Measurements from ENCODE around the gene TOR3A. TPM values are rescaled to one million over a fixed set of nuclear protein-coding genes. Genes with fewer than 3 reads are reported as not detected.
A peak's percentile ranks its signal among the peaks of the same experiment; 100 is the strongest.

The TOR3A gene
- total and polyA plus RNA-seq, 2 of the 13 experiments (the other 11 are each of a cell fraction or from before 2014, with no cell fraction given): 14.7 to 28.4 TPM

GRCh38 chr1:179081687-179082332 lies at the start of gene TOR3A (continued):
- TF ChIP-seq ZNF543 (CRISPR knock-in tag; IDR thresholded peaks at IDR 0.05) (no peak; the same call in 1 of the 2 replicates), ZMAT3 (CRISPR knock-in tag; conservative IDR thresholded peaks at IDR 0.05) (peak; percentile 56; the same call in 1 of the 2 replicates), KLF11 (CRISPR knock-in tag; IDR thresholded peaks at IDR 0.05) (no peak), ZNF609 (CRISPR knock-in tag; IDR thresholded peaks at IDR 0.05; ENCODE audit: borderline replicate concordance) (0 out of 2 replicates have a peak, but pooled peaks have one; percentile 32), PCBP2 (optimal IDR thresholded peaks at IDR 0.05; ENCODE audit: low read depth, low read length, poor library complexity, severe bottlenecking) (no peak), WIZ (CRISPR knock-in tag; IDR thresholded peaks at IDR 0.05) (no peak), BRD4 (CRISPR knock-in tag; IDR thresholded peaks at IDR 0.05) (peak; percentile 83), MTERF4 (CRISPR knock-in tag; IDR thresholded peaks at IDR 0.05) (peak; percentile 82), ZFP36 (IDR thresholded peaks at IDR 0.05; ENCODE audit: borderline replicate concordance, low read depth, low read length, partially characterized antibody) (no peak), TAF15 (IDR thresholded peaks at IDR 0.05; ENCODE audit: low read depth, low read length, poor library complexity, severe bottlenecking) (no peak), PTBP1 (IDR thresholded peaks at IDR 0.05; ENCODE audit: low read depth, low read length, poor library complexity, severe bottlenecking) (no peak), ZSCAN12 (CRISPR knock-in tag; IDR thresholded peaks at IDR 0.05) (0 out of 2 replicates have a peak, but pooled peaks have one; percentile 39), CTCF (CRISPR knock-in tag; IDR thresholded peaks at IDR 0.05) (no peak), DR1 (CRISPR knock-in tag; IDR thresholded peaks at IDR 0.05) (peak; percentile 90), ELF1 (CRISPR knock-in tag; IDR thresholded peaks at IDR 0.05) (peak; percentile 76), ZNF253 (CRISPR knock-in tag; IDR thresholded peaks at IDR 0.05; ENCODE audit: borderline replicate concordance) (no peak), ZMYM4 (CRISPR knock-in tag; IDR thresholded peaks at IDR 0.05) (peak; percentile 82), KLF13 (CRISPR knock-in tag; IDR thresholded peaks at IDR 0.05) (no peak; the same call in 1 of the 2 replicates)
- TF ChIP-seq, protein P1, sequence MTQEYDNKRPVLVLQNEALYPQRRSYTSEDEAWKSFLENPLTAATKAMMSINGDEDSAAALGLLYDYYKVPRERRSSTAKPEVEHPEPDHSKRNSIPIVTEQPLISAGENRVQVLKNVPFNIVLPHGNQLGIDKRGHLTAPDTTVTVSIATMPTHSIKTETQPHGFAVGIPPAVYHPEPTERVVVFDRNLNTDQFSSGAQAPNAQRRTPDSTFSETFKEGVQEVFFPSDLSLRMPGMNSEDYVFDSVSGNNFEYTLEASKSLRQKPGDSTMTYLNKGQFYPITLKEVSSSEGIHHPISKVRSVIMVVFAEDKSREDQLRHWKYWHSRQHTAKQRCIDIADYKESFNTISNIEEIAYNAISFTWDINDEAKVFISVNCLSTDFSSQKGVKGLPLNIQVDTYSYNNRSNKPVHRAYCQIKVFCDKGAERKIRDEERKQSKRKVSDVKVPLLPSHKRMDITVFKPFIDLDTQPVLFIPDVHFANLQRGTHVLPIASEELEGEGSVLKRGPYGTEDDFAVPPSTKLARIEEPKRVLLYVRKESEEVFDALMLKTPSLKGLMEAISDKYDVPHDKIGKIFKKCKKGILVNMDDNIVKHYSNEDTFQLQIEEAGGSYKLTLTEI (CRISPR knock-in tag; conservative IDR thresholded peaks at IDR 0.05): no peak

All from HepG2 (cell line).